Psoas muscle (tissue), 8 donors: Measurements from ENCODE around the gene TNPO2. TPM values are rescaled to one million over a fixed set of nuclear protein-coding genes. Genes with fewer than 3 reads are reported as not detected.

Experiments used
- ATAC-seq, 4 donors: fragments of 200-7000 bp; cut with Tn5 transposase; one replicate each; pipeline ENCODE4 v1.9.1; 2020; ENCODE audit warnings: moderate library complexity in 3 of 4, mild to moderate bottlenecking in 2 of 4
- DNase-seq, 2 donors: peaks; one replicate each; pipeline ENCODE4 v3.0.0-alpha.2; 2020
- H3K27ac ChIP-seq: fragments of 200-600 bp; one replicate; pipeline ENCODE4 v1.8.0; 2022
- H3K27me3 ChIP-seq, 3 donors: fragments of 200-600 bp in 1 of 3; one replicate each; pipeline versions ENCODE4 v1.6.1 to v1.8.0; 2013 to 2022; ENCODE audit warnings: low read length in 2 of 3, mild to moderate bottlenecking in 2 of 3, moderate library complexity in 1 of 3; ENCODE audit not compliant: insufficient read depth in 3 of 3
- H3K36me3 ChIP-seq, 2 donors: fragments of 200-600 bp in 1 of 2; one replicate each; pipeline versions ENCODE4 v1.6.1 to v1.8.0; 2013 to 2022; ENCODE audit warnings: low read depth in 1 of 2, mild to moderate bottlenecking in 1 of 2, moderate library complexity in 1 of 2; ENCODE audit not compliant: insufficient read depth in 1 of 2
- H3K4me1 ChIP-seq: fragments of 200-600 bp; one replicate; pipeline ENCODE4 v1.8.0; 2022
- H3K4me3 ChIP-seq: fragments of 200-600 bp; one replicate; pipeline ENCODE4 v1.8.0; 2022; ENCODE audit warnings: mild to moderate bottlenecking
- H3K9me3 ChIP-seq: fragments of 200-600 bp; one replicate; pipeline ENCODE4 v1.8.0; 2022
- CTCF ChIP-seq: fragments of 200-600 bp; IDR thresholded peaks from one replicate; pipeline ENCODE4 v1.8.0; 2022; ENCODE audit warnings: antibody characterized with exemption
- WGBS, 3 donors: extraction: QIAGEN DNeasy Blood & Tissue Kit; methylation state at CpG; one replicate each; pipeline versions ENCODE4 v1.1.6 to v1.1.7; 2013; 5-methylcytosine and 5-hydroxymethylcytosine counted together
- intact Hi-C, 2 donors: fragments of 100-400 bp; cut with DNase I; formaldehyde crosslinking; loops; one replicate each; pipeline versions ENCODE4 v1.11.0 to v1.14.2; 2022
- polyA plus RNA-seq, 3 donors: library from polyadenylated mRNA; stranded (reverse); fragments of 200-250 nt; gene quantifications; one replicate each; pipeline ENCODE4 v1.2.3, GENCODE V29; 2013
- total RNA-seq, 4 donors: library from RNA; stranded (reverse); fragmentation: NEBNext Ultra II Directional in 2 of 4; extraction: Animal tissue kit (Norgen Biotek cat#: 25700) in 2 of 4; gene quantifications; one replicate each; pipeline versions ENCODE4 v1.2.1 to v1.2.4, GENCODE V29; 2021 to 2023
- donor health status: healthy with polysubstance abuse.
- donor health status: DM: no; HTN: no; CAD: no; lungs with moderate emphysema.
- donor health status: Bipolar disorder and iron deficiency.
- donor health status: healthy.
- donor health status: DM: yes; HTN: yes; CAD: no.
- donor health status: DM: no; HTN: no; CAD: no.
- donor health status: DM: no; HTN: no; CAD: no.
- donor health status: DM: yes; HTN: yes; CAD: no.

TNPO2 gene
- total and polyA plus RNA-seq, 7 donors = 17.4 to 48.1 (median 31.2) TPM

- Histone ChIP-seq H3K36me3 (peaks cover 13 to 100% of the 10 kb centered on the region in 2 donors), H3K9me3 (no peaks in the 10 kb centered on the region), H3K4me1 (no peaks in the 10 kb centered on the region), H3K27me3 (no peaks in the 10 kb centered on the region), H3K27ac (no peak overlapping the region), H3K4me3 (no peak overlapping the region)
- no peak for TF ChIP-seq CTCF
- no peak for ATAC-seq
- intact Hi-C loops = no loop called here
- WGBS, 3 donors = 90 to 92% (median 91%) methylated on average over 13 of the region's 13 CpGs
- DNase-seq = no peak
These were observed 17.4 kb downstream of the TNPO2 start for GRCh38 chr19:12706332-12706718.

GRCh38 chr19:12705654-12706331 is 17.9 kb downstream of the TNPO2 start:
- 89 to 93% (median 92%) methylated on average over 26 to 29 of the region's 29 CpGs for WGBS, 3 donors
- H3K9me3 ChIP-seq = no peaks in the 10 kb centered on the region
- H3K4me1 ChIP-seq = no peaks in the 10 kb centered on the region
- ATAC-seq (no peak), DNase-seq (no peak)
- no peaks in the 10 kb centered on the region for H3K27me3 ChIP-seq
- no peak overlapping the region for H3K27ac ChIP-seq
- H3K4me3 ChIP-seq = no peak overlapping the region
- no peak for TF ChIP-seq CTCF
- peaks cover 17 to 100% of the 10 kb centered on the region in 2 donors for H3K36me3 ChIP-seq
- intact Hi-C loops = no loop called here

GRCh38 chr19:12705169-12705568 is 18.6 kb downstream of the TNPO2 start:
- ATAC-seq = peak in 1 of 4 donors; percentile 9
- intact Hi-C loops = no loop called here

GRCh38 chr19:12703046-12703445 is 20.7 kb downstream of the TNPO2 start:
- Histone ChIP-seq H3K36me3 (peaks cover 12 to 99% of the 10 kb centered on the region in 2 donors), H3K27ac (no peak overlapping the region), H3K4me1 (no peaks in the 10 kb centered on the region), H3K9me3 (no peaks in the 10 kb centered on the region), H3K27me3 (no peaks in the 10 kb centered on the region), H3K4me3 (no peak overlapping the region)
- ATAC-seq (peak in 2 of 4 donors; percentile 35 to 48), DNase-seq (no peak)
- 60 to 63% (median 60%) methylated on average over 9 of the region's 9 CpGs for WGBS, 3 donors
- intact Hi-C loops = no loop called here
- TF ChIP-seq CTCF = no peak

More at GRCh38 chr19:12705169-12705568, 18.6 kb downstream of the TNPO2 start:
- peaks cover 16 to 100% of the 10 kb centered on the region in 2 donors for H3K36me3 ChIP-seq
- no peak overlapping the region for H3K27ac ChIP-seq
- DNase-seq = no peak
- 87 to 94% (median 89%) methylated on average over 13 of the region's 13 CpGs for WGBS, 3 donors
- H3K4me3 ChIP-seq = no peak overlapping the region
- no peaks in the 10 kb centered on the region for H3K27me3 ChIP-seq
- no peak for TF ChIP-seq CTCF
- no peaks in the 10 kb centered on the region for H3K9me3 ChIP-seq
- H3K4me1 ChIP-seq = no peaks in the 10 kb centered on the region
